B cell (primary cell): ENCODE results near the gene UBR4. TPM values are rescaled to one million over a fixed set of nuclear protein-coding genes. Genes with fewer than 3 reads are reported as not detected.

Experiments used
- ATAC-seq: fragments of 200-7000 bp; cut with Tn5 transposase; one replicate; pipeline ENCODE4 v1.10.0; 2021; ENCODE audit warnings: low read depth, mild to moderate bottlenecking, moderate number of reproducible peaks, moderate library complexity
- CTCF ChIA-PET: fragments of 350-600 bp; sonication (Branson Sonifier 250); formaldehyde crosslinking; loops from one replicate; lab custom pipeline; 2021; ENCODE audit warnings: antibody characterized with exemption, inconsistent platforms; lab: Charles Lee
- POLR2A ChIA-PET: fragments of 350-600 bp; sonication (Branson Sonifier 250); formaldehyde crosslinking; loops from one replicate; lab custom pipeline; 2021; ENCODE audit warnings: antibody characterized with exemption; lab: Charles Lee
- DNase-seq: peaks from one replicate; pipeline ENCODE4 v3.0.0; 2013
- H2AFZ ChIP-seq: 2 replicates; pipeline ENCODE4 v1.6.1; 2012; ENCODE audit warnings: mild to moderate bottlenecking, low read depth, low read length; ENCODE audit not compliant: insufficient read depth, poor library complexity, severe bottlenecking
- H3K27ac ChIP-seq, 2 donors: 1 replicate in 1 of 2; 2 replicates in 1 of 2; pipeline ENCODE4 v1.5.1; 2012 to 2013; ENCODE audit warnings: low read length in 2 of 2, mild to moderate bottlenecking in 2 of 2, moderate library complexity in 1 of 2
- H3K27me3 ChIP-seq, 4 experiments: fragments of 200-600 bp in 1 of 4; sonication (generic) in 1 of 4; replicated peaks in 1 of 4; 1 replicate in 2 of 4; 2 replicates in 2 of 4; pipeline versions ENCODE4 v1.6.1 to v1.7.0; 2013 to 2016; ENCODE audit warnings: low read length in 3 of 4, mild to moderate bottlenecking in 2 of 4, mixed read lengths in 1 of 4, moderate library complexity in 1 of 4; ENCODE audit not compliant: insufficient read depth in 4 of 4, control insufficient read depth in 3 of 4; ENCODE audit errors: control extremely low read depth in 1 of 4
- H3K36me3 ChIP-seq, 2 experiments: replicated peaks in 1 of 2; 1 replicate in 1 of 2; 2 replicates in 1 of 2; pipeline versions ENCODE4 v1.6.1 to v1.7.1; 2013; ENCODE audit warnings: low read length in 1 of 2; ENCODE audit not compliant: insufficient read depth in 2 of 2, control insufficient read depth in 1 of 2; ENCODE audit errors: control extremely low read depth in 1 of 2, extremely low read depth in 1 of 2
- H3K4me1 ChIP-seq, 2 donors: fragments of 200-600 bp in 1 of 2; sonication (generic) in 1 of 2; 1 replicate in 1 of 2; 2 replicates in 1 of 2; pipeline versions ENCODE4 v1.5.1 to v1.6.1; 2013 to 2017; ENCODE audit warnings: low read length in 2 of 2; ENCODE audit not compliant: control insufficient read depth in 2 of 2, insufficient read depth in 2 of 2
- H3K4me2 ChIP-seq: replicated peaks from 2 replicates; pipeline ENCODE3; 2012; ENCODE audit warnings: mild to moderate bottlenecking, low read depth, low read length; ENCODE audit not compliant: poor library complexity, severe bottlenecking
- H3K4me3 ChIP-seq, 5 experiments: fragments of 200-600 bp in 1 of 5; sonication (generic) in 1 of 5; 1 replicate in 3 of 5; 2 replicates in 2 of 5; pipeline versions ENCODE4 v1.5.1 to v1.7.0; 2011 to 2016; ENCODE audit warnings: low read length in 4 of 5, mild to moderate bottlenecking in 4 of 5, low read depth in 2 of 5, control low read depth in 1 of 5, moderate library complexity in 1 of 5; ENCODE audit not compliant: insufficient read depth in 1 of 5; ENCODE audit errors: control extremely low read depth in 1 of 5, extremely low read depth in 1 of 5
- H3K79me2 ChIP-seq: fragments of 200-600 bp; sonication (generic); one replicate; pipeline ENCODE4 v1.6.0; 2016; ENCODE audit warnings: low read length; ENCODE audit not compliant: control insufficient read depth, insufficient read depth
- H3K9ac ChIP-seq: fragments of 200-600 bp; sonication (generic); 2 replicates; pipeline ENCODE4 v1.6.1; 2017; ENCODE audit warnings: mild to moderate bottlenecking, low read length, moderate library complexity
- H3K9me3 ChIP-seq, 3 donors: one replicate each; pipeline versions ENCODE4 v1.6.1 to v1.7.1; 2013; ENCODE audit warnings: low read length in 2 of 3; ENCODE audit not compliant: control insufficient read depth in 2 of 3, insufficient read depth in 1 of 3; ENCODE audit errors: control extremely low read depth in 1 of 3
- H4K20me1 ChIP-seq: 2 replicates; pipeline ENCODE4 v1.6.0; 2012; ENCODE audit warnings: mild to moderate bottlenecking, low read length; ENCODE audit not compliant: insufficient read depth, control insufficient read depth, poor library complexity, severe bottlenecking
- H3K27ac Mint-ChIP-seq: one replicate; pipeline ENCODE4 v1.8.0; 2021; ENCODE audit warnings: mixed read lengths
- H3K27me3 Mint-ChIP-seq: one replicate; pipeline ENCODE4 v1.8.0; 2021; ENCODE audit warnings: mixed read lengths
- H3K4me1 Mint-ChIP-seq: one replicate; pipeline ENCODE4 v1.8.0; 2021; ENCODE audit warnings: mixed read lengths
- H3K4me3 Mint-ChIP-seq: one replicate; pipeline ENCODE4 v1.8.0; 2021; ENCODE audit warnings: mixed read lengths
- H3K9me3 Mint-ChIP-seq: one replicate; pipeline ENCODE4 v1.8.0; 2022; ENCODE audit warnings: mixed read lengths; ENCODE audit not compliant: insufficient read depth
- EZH2 ChIP-seq: IDR thresholded peaks from 2 replicates; pipeline ENCODE4 v1.6.1; 2012; ENCODE audit warnings: borderline replicate concordance, low read depth, mild to moderate bottlenecking, moderate library complexity, low read length; ENCODE audit not compliant: insufficient read depth, poor library complexity, severe bottlenecking
- WGBS: methylation state at CpG from one replicate; pipeline ENCODE4 v1.1.5; 2013; ENCODE audit warnings: missing lambda C conversion rate; ENCODE audit not compliant: insufficient coverage; 5-methylcytosine and 5-hydroxymethylcytosine counted together
- intact Hi-C: fragments of 100-400 bp; cut with micrococcal nuclease; formaldehyde crosslinking; loops from one replicate; pipeline ENCODE4 v1.10.0; 2022
- polyA plus RNA-seq: library from polyadenylated mRNA; depleted of rRNA; stranded (reverse); fragments of >200 nt; gene quantifications from 2 replicates; pipeline ENCODE4 v1.2.3, GENCODE V29; 2012
- total RNA-seq, 2 donors: library from RNA; stranded (reverse); fragments of 120-200 nt in 1 of 2; gene quantifications; 1 replicate in 1 of 2; 2 replicates in 1 of 2; pipeline versions ENCODE4 v1.2.3 to v1.2.4, GENCODE V29; 2013 to 2022
- TF ChIP-seq, protein P1 (sequence below): fragments of 200-600 bp; IDR thresholded peaks from one replicate; pipeline ENCODE4 v1.8.0; 2022; ENCODE audit warnings: antibody characterized with exemption, mild to moderate bottlenecking

UBR4 gene
- total and polyA plus RNA-seq, 2 donors (not counting 1 experiment from before 2014, with no cell fraction given): 90.0 to 190 TPM

- ChIA-PET CTCF (interaction anchor here (1.5 kb wide), 1 partner anchor 174 kb away, joined by 3 read pairs; no protein-coding TSS in a partner anchor), POLR2A (no interaction called here)
- no peak for TF ChIP-seq EZH2
- TF ChIP-seq, protein P1, sequence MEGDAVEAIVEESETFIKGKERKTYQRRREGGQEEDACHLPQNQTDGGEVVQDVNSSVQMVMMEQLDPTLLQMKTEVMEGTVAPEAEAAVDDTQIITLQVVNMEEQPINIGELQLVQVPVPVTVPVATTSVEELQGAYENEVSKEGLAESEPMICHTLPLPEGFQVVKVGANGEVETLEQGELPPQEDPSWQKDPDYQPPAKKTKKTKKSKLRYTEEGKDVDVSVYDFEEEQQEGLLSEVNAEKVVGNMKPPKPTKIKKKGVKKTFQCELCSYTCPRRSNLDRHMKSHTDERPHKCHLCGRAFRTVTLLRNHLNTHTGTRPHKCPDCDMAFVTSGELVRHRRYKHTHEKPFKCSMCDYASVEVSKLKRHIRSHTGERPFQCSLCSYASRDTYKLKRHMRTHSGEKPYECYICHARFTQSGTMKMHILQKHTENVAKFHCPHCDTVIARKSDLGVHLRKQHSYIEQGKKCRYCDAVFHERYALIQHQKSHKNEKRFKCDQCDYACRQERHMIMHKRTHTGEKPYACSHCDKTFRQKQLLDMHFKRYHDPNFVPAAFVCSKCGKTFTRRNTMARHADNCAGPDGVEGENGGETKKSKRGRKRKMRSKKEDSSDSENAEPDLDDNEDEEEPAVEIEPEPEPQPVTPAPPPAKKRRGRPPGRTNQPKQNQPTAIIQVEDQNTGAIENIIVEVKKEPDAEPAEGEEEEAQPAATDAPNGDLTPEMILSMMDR: no peak
- Histone ChIP-seq H3K4me2 (no peak overlapping the region), H4K20me1 (no peaks in the 10 kb centered on the region), H3K9ac (no peak overlapping the region), H3K9me3 (peaks cover 0 to 19% (median 0%) of the 10 kb centered on the region in 3 donors), H2AFZ (no peak overlapping the region), H3K36me3 (no peaks in the 10 kb centered on the region), H3K27me3 (peaks cover 0 to 22% (median 6%) of the 10 kb centered on the region in 4 experiments), H3K4me1 (no peaks in the 10 kb centered on the region), H3K79me2 (no peaks in the 10 kb centered on the region), H3K4me3 (no peak overlapping the region), H3K27ac (no peak overlapping the region)
- H3K27ac Mint-ChIP-seq: no peak overlapping the region
- peaks cover 29% of the 10 kb centered on the region for H3K27me3 Mint-ChIP-seq
- ATAC-seq: no peak
- WGBS: 76% methylated on average over 8 of the region's 8 CpGs
- peaks cover 3% of the 10 kb centered on the region for H3K9me3 Mint-ChIP-seq
- H3K4me1 Mint-ChIP-seq: no peaks in the 10 kb centered on the region
- H3K4me3 Mint-ChIP-seq: no peak overlapping the region
- DNase-seq: no peak
- intact Hi-C loops: no loop called here
Measured at GRCh38 chr1:19058476-19058797, 151.6 kb downstream of the UBR4 start.

GRCh38 chr1:19057784-19058475 lies 152.1 kb downstream of the UBR4 start:
- intact Hi-C loops: no loop called here
- CTCF ChIA-PET: interaction anchor here (1.5 kb wide), 1 partner anchor 174 kb away, joined by 3 read pairs; no protein-coding TSS in a partner anchor
- H3K27me3 Mint-ChIP-seq: peaks cover 32% of the 10 kb centered on the region

More at GRCh38 chr1:19057784-19058475, 152.1 kb downstream of the UBR4 start:
- H3K9me3 Mint-ChIP-seq: peaks cover 3% of the 10 kb centered on the region
- no peaks in the 10 kb centered on the region for H3K36me3 ChIP-seq
- no peak overlapping the region for H3K4me3 Mint-ChIP-seq
- H3K4me1 Mint-ChIP-seq: no peaks in the 10 kb centered on the region
- H4K20me1 ChIP-seq: no peaks in the 10 kb centered on the region
- H3K4me2 ChIP-seq: no peak overlapping the region
- H3K9me3 ChIP-seq: peaks cover 0 to 17% (median 0%) of the 10 kb centered on the region in 3 donors
- H3K4me3 ChIP-seq: no peak overlapping the region
- no peak overlapping the region for H3K9ac ChIP-seq
- no peak for DNase-seq
- peaks cover 0 to 25% (median 6%) of the 10 kb centered on the region in 4 experiments for H3K27me3 ChIP-seq
- no peaks in the 10 kb centered on the region for H3K79me2 ChIP-seq
- ATAC-seq: no peak
- TF ChIP-seq EZH2: no peak
- TF ChIP-seq, protein P1: no peak
- WGBS: 82% methylated on average over 10 of the region's 15 CpGs
- H3K4me1 ChIP-seq: no peaks in the 10 kb centered on the region
- H3K27ac ChIP-seq: no peak overlapping the region
- H3K27ac Mint-ChIP-seq: no peak overlapping the region
- POLR2A ChIA-PET: no interaction called here
- no peak overlapping the region for H2AFZ ChIP-seq
